HCEC 1CT (cell line): ENCODE data around the gene CFAP157.

Source experiments
- DNase-seq: peaks from one replicate; pipeline ENCODE4 v3.0.0-alpha.2; 2017

CFAP157 gene

DNA sequence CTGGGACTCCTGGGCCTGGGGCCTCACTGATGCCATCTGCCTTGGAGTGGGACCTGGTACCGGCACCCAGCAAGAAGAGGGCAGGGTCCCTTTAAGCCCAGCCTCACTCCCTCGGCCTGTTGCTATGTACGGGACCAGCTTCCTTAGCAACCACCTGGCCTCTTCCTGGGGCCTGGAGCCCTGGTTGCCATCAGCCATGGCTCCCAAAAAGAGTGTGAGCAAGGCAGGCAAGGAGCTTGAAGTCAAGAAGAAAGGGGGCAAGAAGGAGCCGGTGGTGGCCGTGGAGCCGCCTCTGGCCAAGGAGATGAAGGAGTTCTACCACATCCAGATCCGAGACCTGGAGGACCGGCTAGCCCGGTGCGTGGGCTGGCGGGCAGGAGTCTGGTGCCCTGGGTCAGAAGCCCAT lies at the start of gene CFAP157:
Gene CFAP157 (plus strand): TSS at position 153 of the 406 bp plus-strand sequence. CDS start 44 bp downstream, at position 197.
- DNase-seq = no peak

DNA sequence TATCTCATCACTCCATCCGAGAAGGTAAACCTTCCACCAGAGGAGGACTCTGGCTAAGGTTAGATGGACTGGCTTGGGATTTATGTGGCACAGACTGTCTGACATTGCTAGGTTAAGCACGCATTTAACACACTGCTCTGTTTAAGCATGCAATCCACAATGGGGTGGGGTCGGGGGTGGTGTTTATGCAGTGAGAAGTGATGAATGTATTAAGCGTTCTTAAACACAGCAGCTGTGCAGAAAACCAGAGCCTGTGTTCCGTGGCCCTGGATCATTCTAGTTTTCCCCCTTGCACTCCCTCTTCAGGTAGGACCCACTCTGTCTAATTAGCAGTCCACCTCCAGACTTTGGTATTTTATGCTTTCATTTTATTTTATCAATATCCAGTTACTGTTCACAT lies 48.4 kb upstream of the CFAP157 start:
- DNase-seq = no peak

DNA sequence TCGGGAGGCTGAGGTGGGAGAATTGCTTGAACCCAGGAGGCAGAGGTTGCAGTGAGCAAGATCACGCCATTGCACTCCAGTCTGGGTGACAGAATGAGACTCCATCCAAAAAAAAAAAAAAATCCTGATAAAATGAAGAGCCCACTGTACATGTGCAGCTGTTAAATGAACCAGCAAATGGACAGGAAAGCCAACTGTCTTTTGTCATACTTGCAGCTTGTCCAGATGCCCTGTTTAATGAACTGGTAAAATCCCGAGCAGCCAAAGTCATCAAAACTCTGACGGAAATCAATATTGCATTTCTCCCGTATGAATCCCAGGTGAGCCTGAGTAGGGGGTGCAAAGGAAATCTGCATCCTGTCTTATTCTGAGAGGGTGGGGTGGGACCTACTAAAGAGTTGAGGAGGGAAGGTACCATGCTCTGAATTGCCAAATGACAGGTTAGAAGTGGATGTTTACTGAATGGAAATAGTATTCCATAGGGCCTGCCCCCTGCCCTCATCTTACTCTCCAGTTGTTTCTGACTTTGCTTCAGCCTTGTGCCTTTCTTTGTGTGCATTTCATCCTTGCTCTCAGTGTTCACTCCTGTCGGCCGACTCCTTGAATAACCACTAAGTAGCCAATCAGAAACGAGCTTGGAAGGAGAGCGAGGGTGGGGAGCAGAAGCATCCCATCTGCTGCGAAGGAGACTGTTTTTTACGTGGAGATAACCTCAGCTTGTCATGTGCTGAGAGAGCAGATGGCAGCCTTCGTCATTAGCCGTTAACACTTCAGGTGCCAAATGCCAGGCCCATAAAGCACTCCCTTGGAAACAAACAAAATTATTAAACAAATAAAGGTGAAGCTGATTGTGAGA lies 45.7 kb upstream of the CFAP157 start:
- no peak for DNase-seq

DNA sequence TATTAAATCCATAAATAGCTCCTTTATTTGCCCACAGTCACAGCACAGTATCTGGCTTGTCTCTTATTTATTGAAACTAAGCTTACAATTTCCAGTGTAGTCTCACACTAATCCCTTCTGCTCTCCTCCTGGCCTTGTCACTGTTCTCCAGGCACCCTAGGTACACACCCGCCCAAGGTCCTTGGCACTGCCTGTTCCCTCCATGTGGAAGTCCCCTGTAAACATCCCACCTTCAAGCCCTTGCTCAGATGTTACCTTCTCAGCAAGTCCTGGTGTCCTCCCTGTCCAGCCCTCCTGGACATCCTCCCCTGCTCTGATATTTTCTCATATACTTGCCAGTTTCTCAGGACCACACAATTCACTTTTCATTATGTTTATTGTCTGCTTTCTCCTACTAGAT lies 44.2 kb upstream of the CFAP157 start:
- DNase-seq = no peak

DNA sequence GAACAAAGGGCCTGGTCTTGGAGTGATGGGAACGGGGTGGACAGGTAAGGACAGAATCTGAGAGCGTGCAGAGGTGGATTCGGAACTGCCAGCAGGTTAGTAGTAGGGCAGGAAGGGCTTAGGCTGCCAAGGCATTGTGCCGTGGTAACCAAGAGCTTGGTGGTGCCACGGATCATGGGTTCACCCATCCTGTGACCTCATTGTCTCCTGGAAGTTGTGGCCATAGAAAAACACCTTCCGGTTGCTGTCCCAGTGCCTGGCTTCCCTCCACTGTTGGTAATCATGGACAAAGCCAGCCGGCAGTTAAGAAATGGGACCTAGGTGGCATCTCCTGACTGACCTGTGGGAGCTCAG lies 42.5 kb upstream of the CFAP157 start:
- DNase-seq = no peak

DNA sequence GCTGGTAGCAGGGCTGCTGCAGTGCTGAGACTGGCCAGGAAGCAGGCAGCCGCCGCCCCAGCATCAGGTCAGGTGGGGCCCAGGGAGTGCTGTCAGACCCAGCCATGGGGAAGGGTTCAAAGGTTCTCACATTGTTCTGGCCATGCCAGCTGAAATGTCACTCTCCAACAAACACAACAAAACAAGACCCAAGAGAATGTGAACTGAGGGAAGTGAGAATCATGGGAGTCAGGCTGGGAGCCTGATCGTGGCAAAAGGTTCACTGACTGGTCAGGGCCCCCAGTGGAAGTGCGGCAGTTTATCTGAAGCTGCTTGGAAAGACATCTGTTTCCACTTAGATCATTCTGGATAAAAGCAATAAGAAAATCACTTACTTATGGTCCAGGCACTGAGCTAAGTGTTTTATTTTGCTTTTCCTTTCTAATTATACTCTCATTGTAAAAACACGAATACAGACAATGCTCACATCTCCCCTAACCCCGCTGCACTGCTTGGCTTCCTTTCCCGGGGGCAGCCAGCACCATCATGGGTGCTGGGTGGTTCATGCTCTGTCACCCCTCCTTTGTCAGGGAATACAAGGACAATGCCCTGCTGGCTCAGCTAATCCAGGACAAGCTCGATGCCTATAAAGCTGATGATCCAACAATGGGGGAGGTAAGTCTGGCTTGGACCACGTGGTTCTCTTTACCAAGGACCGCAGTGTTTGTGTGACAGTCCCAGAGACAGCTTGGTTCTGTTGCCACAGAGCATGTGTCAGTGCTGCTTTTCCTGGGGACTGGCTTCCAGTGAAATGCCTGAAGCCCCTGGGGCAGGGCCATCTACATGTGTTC lies 41.9 kb upstream of the CFAP157 start:
- no peak for DNase-seq

DNA sequence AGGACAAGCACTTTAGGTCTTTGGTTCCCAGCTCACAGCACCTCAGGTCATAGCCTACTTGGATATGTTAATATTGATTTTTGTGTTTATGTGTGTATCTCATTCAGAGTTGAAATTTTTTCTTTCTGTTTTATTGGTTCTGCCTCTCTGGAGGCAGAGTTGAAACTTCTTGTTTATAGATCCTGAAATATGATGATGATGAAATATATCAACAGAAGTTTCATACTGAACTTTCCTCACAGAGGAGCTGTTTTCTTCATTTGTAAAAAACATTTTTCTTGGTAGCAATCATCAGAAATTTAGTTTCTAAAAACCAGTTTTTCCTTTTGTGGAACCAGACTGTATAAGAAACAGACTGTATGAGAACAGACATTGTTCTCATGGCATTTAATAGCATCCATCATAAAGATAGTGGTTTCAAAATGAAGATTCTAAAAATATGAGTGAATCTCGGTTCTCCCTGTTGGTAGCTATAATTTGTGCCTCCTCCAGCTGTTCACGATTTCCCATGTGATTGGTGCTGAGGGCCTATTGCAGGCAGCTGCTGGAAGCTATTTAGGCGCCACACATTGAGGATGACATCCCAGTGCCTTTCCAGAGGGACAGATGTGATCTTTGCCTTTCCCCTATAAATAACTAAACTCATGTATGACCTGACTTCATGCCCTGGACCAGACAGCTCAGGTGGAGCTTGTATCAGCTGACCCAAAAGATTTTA lies 39.5 kb upstream of the CFAP157 start:
- no peak for DNase-seq

DNA sequence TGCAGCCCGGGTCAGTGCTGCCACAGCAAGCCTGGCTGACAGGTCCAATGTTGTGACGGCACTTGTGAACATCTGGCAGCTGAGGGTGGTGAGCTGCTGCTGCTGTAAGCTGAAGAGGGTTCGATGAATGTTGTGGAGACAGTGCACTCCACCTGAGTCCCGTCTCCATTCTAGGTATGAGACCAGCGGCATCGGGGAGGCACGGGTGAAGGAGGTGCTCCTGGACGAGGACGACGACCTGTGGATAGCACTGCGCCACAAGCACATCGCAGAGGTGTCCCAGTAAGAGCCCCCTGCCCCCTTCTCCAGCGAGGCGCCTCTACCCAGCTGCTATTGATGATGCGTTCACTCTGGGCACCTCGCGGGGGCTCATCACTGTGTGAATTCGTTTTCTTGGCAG lies 38.9 kb upstream of the CFAP157 start:
- no peak for DNase-seq

DNA sequence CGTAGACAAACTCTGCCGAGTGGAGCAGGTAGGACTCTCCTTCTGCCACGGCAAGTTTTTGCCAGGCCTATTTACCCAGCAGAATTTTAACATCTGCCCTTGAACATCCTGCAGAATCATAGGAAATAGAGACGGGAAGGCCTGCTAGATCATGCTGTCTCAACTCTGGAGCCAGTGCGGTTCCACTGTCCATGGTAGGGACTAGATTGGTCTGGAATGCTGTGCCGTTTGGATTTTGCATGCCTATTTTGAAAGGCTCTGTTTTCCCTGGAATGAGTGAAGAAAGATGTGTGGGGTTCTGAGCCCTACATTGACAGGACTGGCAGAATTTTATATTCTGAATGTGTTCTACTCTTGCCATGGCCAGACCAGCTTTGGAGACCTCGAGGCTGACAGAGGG lies 33.6 kb upstream of the CFAP157 start:
- DNase-seq = no peak

DNA sequence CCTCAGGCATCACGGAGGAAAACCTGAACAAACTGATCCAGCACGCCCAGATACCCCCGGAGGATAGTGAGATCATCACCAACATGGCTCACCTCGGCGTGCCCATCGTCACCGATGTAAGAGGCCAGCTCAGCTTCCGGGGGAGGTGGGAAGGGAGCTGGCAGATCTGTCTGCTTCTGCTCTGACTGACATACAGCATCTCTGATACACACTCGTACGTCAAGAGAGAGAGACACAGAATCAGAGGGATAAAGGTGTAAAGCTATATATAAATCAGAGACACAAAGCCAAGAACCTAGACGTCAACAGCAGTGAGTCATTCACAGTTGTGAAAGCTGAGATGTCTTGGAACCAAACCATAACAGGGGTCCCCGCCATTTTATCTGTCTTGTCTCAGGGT lies 30.1 kb upstream of the CFAP157 start:
- no peak for DNase-seq

DNA sequence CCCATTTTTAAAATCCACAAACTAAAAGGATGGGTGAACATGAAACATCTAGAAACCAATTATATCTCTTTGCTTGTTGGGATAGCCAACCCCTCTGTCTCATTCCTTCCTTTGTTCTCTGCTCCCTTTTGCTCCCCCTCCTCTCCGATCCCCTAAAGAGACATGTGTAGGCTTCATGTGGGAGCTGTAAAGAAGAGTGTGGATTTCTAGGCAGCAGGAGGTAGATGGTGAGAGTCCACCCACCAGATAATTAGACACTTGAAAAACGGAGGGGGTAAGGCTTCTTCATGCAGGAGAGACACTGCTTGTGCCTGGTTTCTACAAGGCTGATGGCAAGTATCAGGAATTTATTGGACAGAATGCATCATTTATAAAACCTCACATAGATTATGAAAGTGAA lies 27.3 kb upstream of the CFAP157 start:
- no peak for DNase-seq

DNA sequence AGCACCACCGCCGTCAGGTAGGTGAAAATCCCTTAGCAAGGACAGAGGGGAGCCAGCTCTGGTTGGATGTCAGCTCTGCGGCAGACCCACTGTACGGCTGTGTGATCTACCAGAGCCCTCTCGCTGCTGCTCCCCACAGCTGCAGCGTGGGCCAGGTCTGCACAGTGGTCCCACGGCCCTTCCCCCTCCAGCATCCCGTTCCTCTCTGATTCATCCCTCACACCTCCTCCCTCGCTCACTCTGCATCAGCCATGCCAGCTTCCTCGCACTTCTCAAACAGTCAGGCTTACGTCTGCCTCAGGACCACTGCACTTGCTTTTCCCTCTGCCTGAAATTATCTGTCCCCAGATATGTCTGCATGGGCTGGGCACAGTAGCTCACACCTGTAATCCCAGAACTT lies 26.6 kb upstream of the CFAP157 start:
- no peak for DNase-seq

DNA sequence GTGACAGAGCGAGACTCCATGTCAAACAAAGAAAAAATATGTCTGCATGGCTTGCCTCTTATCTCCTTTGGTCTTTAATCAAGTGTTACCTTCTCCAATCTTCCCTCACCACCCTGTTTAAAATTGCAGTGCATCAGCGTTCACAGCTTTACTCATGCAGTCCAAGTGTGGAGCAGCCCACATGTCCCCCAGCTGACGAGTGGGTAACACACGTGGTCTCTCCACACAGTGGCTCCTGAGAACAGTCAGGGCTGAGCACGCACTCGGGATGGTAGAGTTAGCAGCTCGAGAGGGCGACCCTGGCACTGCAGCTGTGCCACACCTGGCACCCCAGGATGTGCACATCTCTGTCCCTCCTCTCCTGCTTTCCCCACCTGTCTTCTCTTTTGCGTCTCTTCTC lies 25.9 kb upstream of the CFAP157 start:
- DNase-seq = no peak

DNA sequence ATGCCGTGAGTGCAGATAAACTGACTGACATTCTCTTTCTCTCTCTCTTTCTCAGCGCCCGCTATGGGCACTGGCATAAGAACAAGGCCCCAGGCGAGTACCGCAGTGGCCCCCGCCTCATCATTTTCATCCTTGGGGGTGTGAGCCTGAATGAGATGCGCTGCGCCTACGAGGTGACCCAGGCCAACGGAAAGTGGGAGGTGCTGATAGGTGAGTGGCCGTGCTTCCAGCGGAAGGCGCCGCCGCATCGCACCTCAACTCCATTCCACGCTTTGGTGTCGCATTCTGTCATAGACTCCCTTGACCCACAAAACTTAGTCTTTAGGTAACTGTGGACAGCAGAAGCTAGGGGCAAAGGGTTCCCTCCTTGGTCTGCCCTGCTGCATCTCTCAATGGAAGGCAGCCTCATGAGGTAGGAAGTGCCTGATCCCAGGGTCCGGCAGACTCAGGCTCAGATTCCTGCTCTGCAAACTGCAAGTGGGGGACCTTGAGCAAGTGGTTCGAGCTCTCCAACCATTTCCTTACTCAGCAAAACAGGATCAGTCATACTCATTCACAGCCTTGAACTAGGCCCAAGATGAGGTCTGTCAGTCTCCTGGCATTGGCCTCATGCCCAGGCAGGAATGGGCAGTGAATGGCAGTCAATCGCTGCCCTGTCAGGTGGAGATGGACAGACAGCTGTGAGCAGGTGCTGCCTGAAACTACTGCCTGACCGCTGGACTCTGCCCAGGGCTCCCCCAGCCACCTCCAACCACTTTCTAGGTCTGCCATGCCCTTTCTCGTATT lies 24.2 kb upstream of the CFAP157 start:
- DNase-seq = no peak

DNA sequence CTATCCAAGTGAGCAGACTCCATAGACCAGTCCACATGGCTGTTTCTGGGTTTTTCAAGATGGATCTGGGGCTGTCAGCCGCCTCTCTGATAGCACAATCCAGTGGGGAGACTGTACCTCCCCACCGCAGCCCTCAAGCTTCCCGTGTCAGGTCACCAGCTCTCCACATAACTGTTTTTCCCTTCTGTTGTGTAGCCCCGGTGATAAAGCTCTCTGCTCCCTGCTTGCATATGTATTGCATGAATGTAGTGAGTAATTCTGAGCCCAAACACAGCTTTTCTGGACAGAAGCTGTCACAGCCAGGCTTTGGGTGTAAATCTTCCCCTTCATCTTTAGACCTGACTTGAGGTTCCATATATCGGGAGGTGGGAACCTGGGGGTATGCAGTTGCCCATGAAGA lies 23.1 kb upstream of the CFAP157 start:
- DNase-seq = peak; percentile 10

DNA sequence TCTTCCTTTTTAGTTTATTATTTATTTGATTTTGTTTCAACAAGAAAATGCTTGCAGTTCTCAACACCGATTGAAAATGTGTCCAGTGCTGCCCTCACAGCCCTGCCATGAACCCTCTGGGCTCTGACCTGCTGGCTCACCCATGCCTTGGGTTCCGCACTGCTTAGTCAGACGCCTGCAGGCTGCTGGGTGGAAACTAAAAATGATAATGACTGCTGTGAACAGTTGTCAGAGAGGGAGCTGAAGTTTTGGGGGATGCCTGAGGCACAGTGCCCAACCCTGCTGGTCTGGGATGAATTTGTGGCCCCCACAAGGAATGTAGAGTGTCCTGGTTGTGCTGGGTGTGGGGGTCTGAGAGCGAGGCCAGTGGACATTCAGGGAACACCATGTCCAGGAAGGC lies 22.2 kb upstream of the CFAP157 start:
- DNase-seq = peak; percentile 41

DNA sequence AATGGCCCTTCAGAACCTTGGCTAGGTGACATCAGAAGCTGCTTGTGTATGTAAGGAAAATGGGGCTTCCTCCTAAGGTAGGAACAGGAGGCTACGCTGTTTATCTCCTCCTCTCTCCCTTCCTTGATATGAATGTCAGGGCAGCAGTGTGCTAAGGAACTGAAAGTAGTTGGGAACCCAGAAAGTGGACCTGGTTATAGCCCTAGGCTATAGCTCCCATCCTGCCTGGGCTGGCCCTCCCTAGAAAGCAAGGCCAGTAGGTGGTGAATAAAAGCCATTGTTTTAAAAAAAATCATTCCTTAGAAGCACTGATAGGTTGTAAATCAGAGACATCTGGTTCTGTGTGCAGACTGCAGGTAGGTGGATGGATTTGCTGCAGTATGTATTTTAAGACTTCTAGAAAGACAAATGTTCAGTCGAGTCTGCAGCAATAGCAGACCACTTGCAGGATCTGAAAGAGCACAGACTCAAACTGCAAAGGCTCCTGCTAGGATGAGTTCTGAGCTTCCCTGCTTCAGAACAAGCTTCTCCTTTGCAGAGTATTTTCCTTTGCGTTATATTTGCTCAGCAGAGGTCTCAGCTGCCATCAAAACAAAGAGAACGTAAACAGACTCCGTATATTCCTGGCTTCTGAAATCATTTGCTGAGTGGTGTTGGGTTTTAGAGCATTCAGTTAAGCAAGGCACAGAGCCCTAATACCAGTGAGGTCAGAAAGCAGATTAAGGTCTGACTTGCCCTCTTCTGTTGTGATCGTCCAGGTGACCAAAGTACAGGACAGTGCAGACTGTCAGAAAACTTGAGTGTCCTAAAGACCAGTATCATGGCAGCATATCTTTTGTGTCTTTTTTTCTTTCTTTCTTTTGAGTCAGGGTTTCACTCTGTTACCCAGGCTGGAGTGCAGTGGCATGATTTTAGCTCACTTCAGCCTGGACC lies 20.1 kb upstream of the CFAP157 start:
- no peak for DNase-seq

DNA sequence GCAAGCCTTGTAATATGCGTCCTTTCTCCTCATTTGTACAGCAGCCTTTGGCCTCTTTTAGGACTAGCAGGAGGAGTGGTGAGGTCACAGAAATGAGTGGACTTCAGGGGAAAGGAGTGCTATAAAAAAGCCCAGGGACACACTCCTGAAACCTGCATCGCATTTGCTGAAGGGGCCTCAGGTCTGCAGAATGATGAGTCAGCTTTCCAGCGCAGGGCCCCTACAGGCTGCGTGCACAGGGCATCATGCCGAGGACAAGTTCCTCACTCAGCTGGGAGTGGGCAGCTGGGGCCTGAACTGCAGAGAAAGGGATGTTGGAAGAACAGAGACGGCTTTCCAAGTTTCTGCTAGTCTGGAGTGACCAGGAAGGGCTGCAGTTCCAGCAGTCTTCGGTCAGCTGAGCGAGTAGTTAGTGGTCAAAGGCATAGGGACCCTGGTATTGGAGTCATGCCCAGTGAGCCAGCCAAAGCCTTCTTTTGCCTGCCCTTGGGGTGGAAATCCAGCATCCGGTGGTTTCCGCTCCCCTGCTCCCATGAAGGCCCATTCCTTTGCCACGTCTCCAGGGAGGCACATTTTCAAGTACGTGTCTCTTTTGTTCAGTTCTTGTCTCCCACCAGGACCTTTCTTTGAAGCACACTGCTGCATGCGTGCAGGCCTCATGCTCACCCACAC lies 17.3 kb upstream of the CFAP157 start:
- DNase-seq = no peak

DNA sequence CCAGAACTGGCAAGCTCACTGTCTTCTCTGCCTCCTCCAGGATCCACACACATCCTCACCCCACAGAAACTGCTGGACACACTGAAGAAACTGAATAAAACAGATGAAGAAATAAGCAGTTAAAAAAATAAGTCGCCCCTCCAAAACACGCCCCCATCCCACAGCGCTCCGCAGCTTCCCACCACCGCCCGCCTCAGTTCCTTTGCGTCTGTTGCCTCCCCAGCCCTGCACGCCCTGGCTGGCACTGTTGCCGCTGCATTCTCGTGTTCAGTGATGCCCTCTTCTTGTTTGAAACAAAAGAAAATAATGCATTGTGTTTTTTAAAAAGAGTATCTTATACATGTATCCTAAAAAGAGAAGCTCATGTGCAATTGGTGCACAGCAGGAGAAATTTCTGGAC lies 16.1 kb upstream of the CFAP157 start:
- DNase-seq = no peak

DNA sequence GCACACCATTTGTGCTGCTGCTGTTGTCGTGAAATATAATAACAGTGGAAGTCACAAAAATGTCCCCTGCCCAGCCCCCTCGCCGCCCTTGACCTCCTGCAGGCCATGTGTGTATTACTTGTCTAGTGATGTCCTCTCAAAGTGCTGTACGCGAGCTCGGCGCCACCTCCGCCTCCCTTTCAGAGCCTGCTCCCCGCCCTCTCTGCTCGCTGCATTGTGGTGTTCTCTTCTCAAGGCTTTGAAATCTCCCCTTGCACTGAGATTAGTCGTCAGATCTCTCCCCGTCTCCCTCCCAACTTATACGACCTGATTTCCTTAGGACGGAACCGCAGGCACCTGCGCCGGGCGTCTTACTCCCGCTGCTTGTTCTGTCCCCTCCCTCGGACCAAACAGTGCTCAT lies 14.7 kb upstream of the CFAP157 start:
- no peak for DNase-seq

DNA sequence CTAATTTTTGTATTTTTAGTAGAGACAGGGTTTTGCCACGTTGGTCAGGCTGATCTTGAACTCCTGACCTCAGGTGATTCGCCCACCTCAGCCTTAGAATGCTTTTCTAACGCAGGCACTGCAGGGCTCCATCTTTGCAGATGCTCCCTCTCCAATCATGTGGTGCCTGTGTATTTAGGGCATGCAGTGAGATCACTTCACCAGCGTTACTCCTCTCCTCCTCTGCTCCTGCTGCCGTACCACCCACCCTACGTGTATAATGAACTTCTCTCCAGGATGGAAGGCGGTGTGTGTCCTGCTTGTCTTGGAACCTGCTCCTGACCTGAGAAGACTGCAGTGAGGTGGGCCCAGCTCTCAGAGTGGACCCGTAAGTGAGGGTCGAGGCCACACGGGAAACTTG lies 13.6 kb upstream of the CFAP157 start:
- DNase-seq = no peak
